IPS-18a (cell line): ENCODE results near the gene PIGN.

ENCODE experiments used
- H3K27ac ChIP-seq: one replicate; pipeline ENCODE4 v1.5.1; 2013; ENCODE audit warnings: low read length
- H3K27me3 ChIP-seq: one replicate; pipeline ENCODE4 v1.6.1; 2013; ENCODE audit warnings: mild to moderate bottlenecking, low read length; ENCODE audit not compliant: control insufficient read depth, insufficient read depth
- H3K36me3 ChIP-seq: one replicate; pipeline ENCODE4 v1.6.1; 2013; ENCODE audit warnings: low read depth, low read length; ENCODE audit not compliant: control insufficient read depth
- H3K4me1 ChIP-seq: one replicate; pipeline ENCODE4 v1.6.1; 2013; ENCODE audit warnings: low read depth, low read length; ENCODE audit not compliant: control insufficient read depth
- H3K4me3 ChIP-seq: one replicate; pipeline ENCODE4 v1.5.1; 2013; ENCODE audit warnings: low read length
- H3K9ac ChIP-seq: one replicate; pipeline ENCODE4 v1.6.1; 2013; ENCODE audit warnings: mild to moderate bottlenecking, low read length, moderate library complexity
- H3K9me3 ChIP-seq: one replicate; pipeline ENCODE4 v1.6.1; 2013; ENCODE audit warnings: low read depth, low read length; ENCODE audit not compliant: control insufficient read depth

The PIGN gene

GRCh38 chr18:61992923-61993322 is 193.9 kb downstream of the PIGN start:
- no peaks in the 10 kb centered on the region for H3K9me3 ChIP-seq
- H3K36me3 ChIP-seq, result no peaks in the 10 kb centered on the region
- H3K9ac ChIP-seq, result no peak overlapping the region
- H3K27me3 ChIP-seq, result no peaks in the 10 kb centered on the region
- no peak overlapping the region for H3K27ac ChIP-seq
- no peak overlapping the region for H3K4me3 ChIP-seq
- peaks cover 4% of the 10 kb centered on the region for H3K4me1 ChIP-seq

- Histone ChIP-seq H3K36me3 (no peaks in the 10 kb centered on the region), H3K27ac (no peak overlapping the region), H3K9ac (no peak overlapping the region), H3K4me1 (peaks cover 4% of the 10 kb centered on the region), H3K27me3 (no peaks in the 10 kb centered on the region), H3K9me3 (no peaks in the 10 kb centered on the region), H3K4me3 (no peak overlapping the region)
Measured at GRCh38 chr18:61992285-61992684, 194.6 kb downstream of the PIGN start.

DNA sequence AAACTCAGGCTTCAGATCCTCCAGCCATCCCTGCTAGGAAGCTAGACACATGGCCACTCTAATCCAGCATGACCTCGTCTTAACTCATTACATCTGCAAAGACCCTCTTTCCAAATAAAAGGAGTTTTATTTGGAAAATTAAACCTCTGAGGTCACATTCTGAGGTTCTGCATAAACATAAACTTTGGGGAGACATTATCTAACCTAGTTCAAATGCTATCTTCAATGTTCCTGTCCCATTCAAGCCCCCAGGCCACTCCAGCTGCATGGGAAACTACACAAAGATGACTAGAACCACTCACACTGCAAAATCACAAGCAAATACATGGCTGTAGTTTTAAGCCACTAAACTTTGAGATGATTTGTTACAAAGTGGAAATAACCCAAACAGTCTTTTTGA is 195.0 kb downstream of the PIGN start:
- Histone ChIP-seq H3K9ac (no peak overlapping the region), H3K27me3 (no peaks in the 10 kb centered on the region), H3K27ac (no peak overlapping the region), H3K4me1 (peaks cover 2% of the 10 kb centered on the region), H3K9me3 (no peaks in the 10 kb centered on the region), H3K36me3 (no peaks in the 10 kb centered on the region), H3K4me3 (no peak overlapping the region)

- Histone ChIP-seq H3K9me3 (no peaks in the 10 kb centered on the region), H3K27ac (no peak overlapping the region), H3K27me3 (no peaks in the 10 kb centered on the region), H3K4me3 (no peak overlapping the region), H3K9ac (no peak overlapping the region), H3K36me3 (no peaks in the 10 kb centered on the region), H3K4me1 (no peaks in the 10 kb centered on the region)
Measured at GRCh38 chr18:61991201-61991600, 195.7 kb downstream of the PIGN start.
